KMS-11 (cell line): ENCODE measurements around the gene FUT6.

Experiments
- H2AFZ ChIP-seq: fragments of 200-600 bp; sonication (generic); 2 replicates; pipeline ENCODE4 v1.6.1; 2016; ENCODE audit warnings: antibody characterized with exemption, mixed run types, low read depth
- H3K27ac ChIP-seq: fragments of 200-600 bp; sonication (generic); 2 replicates; pipeline ENCODE4 v1.6.1; 2016; ENCODE audit warnings: mild to moderate bottlenecking, mixed run types
- H3K27me3 ChIP-seq: fragments of 200-600 bp; sonication (generic); 2 replicates; pipeline ENCODE4 v1.6.1; 2017; ENCODE audit warnings: mild to moderate bottlenecking, low read depth, mixed run types, moderate library complexity; ENCODE audit not compliant: insufficient read depth
- H3K36me3 ChIP-seq: fragments of 200-600 bp; sonication (generic); 2 replicates; pipeline ENCODE4 v1.6.1; 2017; ENCODE audit warnings: mild to moderate bottlenecking, mixed run types; ENCODE audit not compliant: insufficient read depth
- H3K4me1 ChIP-seq: fragments of 200-600 bp; sonication (generic); 2 replicates; pipeline ENCODE4 v1.6.1; 2016; ENCODE audit warnings: mild to moderate bottlenecking, low read depth, mixed run types; ENCODE audit not compliant: poor library complexity, severe bottlenecking
- H3K4me2 ChIP-seq: fragments of 200-600 bp; sonication (generic); 2 replicates; pipeline ENCODE4 v1.7.0; 2016; ENCODE audit warnings: mild to moderate bottlenecking, mixed run types
- H3K4me3 ChIP-seq: fragments of 200-600 bp; sonication (generic); IDR thresholded peaks from 2 replicates; pipeline ENCODE4 v1.6.1; 2017; ENCODE audit warnings: low read depth, low read length, mixed read lengths; ENCODE audit not compliant: insufficient read depth
- H3K79me2 ChIP-seq: fragments of 200-600 bp; sonication (generic); 2 replicates; pipeline ENCODE4 v1.6.1; 2016; ENCODE audit warnings: low read depth, mixed run types; ENCODE audit not compliant: insufficient read depth
- H3K9ac ChIP-seq: fragments of 200-600 bp; sonication (generic); 2 replicates; pipeline ENCODE4 v1.6.1; 2016; ENCODE audit warnings: mild to moderate bottlenecking, mixed run types
- H4K20me1 ChIP-seq: fragments of 200-600 bp; sonication (generic); 2 replicates; pipeline ENCODE4 v1.6.1; 2016; ENCODE audit warnings: mild to moderate bottlenecking, mixed run types; ENCODE audit not compliant: insufficient read depth
- TF ChIP-seq, protein P1 (sequence below): fragments of 200-600 bp; sonication (generic); conservative IDR thresholded peaks from 2 replicates; pipeline ENCODE4 v1.6.1; 2017; ENCODE audit warnings: low read depth, mild to moderate bottlenecking, antibody characterized with exemption, low read length, moderate library complexity, mixed read lengths

Gene FUT6

DNA sequence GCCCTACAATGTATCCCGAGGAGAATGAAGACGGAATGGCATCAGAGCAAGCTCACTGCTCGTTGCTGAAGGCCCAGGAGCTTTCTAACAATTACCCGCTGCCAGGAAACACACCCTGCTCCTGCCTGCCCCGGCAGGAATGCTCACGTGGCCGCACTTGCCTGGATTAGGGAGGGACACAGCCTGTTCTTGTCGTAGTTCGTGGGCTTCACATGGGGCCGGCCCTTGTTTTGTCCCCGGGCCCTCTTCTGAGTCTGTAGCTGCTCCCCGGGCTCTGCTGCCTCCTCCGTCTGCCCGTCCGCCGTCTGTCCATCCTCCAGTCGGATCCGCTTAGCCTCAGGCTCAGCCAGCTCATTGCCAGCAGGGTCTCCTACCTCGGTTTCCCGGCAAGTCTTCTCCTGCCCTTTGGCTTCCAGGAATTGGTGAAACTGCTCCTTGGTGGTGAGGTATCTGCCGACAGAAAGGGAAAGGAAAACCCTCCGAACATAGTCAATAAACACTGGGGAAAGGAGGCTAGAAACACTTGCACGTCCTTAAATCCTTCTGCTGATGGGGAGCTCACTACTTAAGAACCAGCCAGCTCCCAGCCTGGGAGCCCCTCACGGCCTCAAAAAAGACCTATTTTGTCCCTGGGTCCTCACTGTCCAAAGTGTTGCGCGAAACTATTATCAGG, 49.5 kb downstream of the FUT6 start:
- Histone ChIP-seq H3K79me2 (no peaks in the 10 kb centered on the region), H2AFZ (no peak overlapping the region; the same call in 1 of the 2 replicates), H3K9ac (no peak overlapping the region; the same call in 1 of the 2 replicates), H3K27me3 (no peaks in the 10 kb centered on the region), H3K4me3 (no peak overlapping the region), H3K4me2 (peak overlapping the region; percentile 71), H4K20me1 (no peaks in the 10 kb centered on the region), H3K27ac (no peak overlapping the region; the same call in 1 of the 2 replicates), H3K36me3 (0 out of 2 replicates have a peak, but pooled peaks cover 4% of the 10 kb centered on the region), H3K4me1 (peaks cover 5% of the 10 kb centered on the region)
- TF ChIP-seq, protein P1, sequence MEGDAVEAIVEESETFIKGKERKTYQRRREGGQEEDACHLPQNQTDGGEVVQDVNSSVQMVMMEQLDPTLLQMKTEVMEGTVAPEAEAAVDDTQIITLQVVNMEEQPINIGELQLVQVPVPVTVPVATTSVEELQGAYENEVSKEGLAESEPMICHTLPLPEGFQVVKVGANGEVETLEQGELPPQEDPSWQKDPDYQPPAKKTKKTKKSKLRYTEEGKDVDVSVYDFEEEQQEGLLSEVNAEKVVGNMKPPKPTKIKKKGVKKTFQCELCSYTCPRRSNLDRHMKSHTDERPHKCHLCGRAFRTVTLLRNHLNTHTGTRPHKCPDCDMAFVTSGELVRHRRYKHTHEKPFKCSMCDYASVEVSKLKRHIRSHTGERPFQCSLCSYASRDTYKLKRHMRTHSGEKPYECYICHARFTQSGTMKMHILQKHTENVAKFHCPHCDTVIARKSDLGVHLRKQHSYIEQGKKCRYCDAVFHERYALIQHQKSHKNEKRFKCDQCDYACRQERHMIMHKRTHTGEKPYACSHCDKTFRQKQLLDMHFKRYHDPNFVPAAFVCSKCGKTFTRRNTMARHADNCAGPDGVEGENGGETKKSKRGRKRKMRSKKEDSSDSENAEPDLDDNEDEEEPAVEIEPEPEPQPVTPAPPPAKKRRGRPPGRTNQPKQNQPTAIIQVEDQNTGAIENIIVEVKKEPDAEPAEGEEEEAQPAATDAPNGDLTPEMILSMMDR: no peak

DNA sequence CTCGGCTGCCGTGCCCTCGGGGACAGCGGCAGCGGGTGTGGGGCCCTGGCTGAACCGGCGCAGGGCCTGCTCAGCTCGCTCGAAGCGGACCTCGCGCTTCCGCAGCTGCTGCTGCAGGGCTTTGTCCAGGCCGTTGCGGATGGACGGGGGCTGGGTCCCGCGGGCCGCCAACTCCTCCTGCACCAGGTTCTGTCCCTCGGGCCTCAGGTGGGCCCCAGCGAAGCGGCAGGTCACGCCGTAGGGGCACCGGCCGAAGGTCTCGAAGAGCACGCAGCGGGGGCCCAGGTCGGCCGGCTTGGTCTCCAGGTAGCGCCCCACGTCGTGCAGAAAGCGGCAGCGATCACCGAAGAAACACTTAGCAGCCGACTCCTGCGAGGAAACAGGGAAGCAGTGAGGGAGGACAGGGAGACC, 50.1 kb downstream of the FUT6 start:
- no peak overlapping the region for H3K4me2 ChIP-seq
- H2AFZ ChIP-seq: no peak overlapping the region
- no peak overlapping the region for H3K4me3 ChIP-seq
- no peak overlapping the region for H3K27ac ChIP-seq
- no peak overlapping the region for H3K9ac ChIP-seq
- H3K36me3 ChIP-seq: 0 out of 2 replicates have a peak, but pooled peaks cover 4% of the 10 kb centered on the region
- H4K20me1 ChIP-seq: no peaks in the 10 kb centered on the region
- H3K79me2 ChIP-seq: no peaks in the 10 kb centered on the region
- no peaks in the 10 kb centered on the region for H3K27me3 ChIP-seq
- TF ChIP-seq, protein P1: no peak
- peaks cover 5% of the 10 kb centered on the region for H3K4me1 ChIP-seq

DNA sequence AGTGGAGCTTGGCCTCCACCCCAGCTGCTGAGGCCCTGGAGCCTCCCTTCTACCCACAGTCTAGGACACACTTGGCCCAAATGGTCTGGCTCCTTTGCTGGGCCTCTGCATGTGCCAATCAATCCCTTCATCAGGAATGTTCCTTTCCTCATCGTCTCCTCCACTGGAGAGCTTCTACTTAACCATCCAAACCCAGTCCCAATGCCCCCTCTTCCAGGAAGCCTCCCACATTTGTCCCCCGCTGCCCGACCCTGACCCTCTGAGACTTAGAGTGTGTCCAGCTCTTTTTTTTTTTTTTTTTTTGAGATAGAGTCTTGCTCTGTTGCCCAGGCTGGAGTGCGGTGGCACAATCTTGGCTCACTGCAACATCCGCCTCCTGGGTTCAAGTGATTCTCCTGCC, 51.1 kb downstream of the FUT6 start:
- H3K27ac ChIP-seq: no peak overlapping the region
- no peak overlapping the region for H3K4me2 ChIP-seq
- no peak overlapping the region for H3K4me3 ChIP-seq
- H2AFZ ChIP-seq: no peak overlapping the region
- H3K36me3 ChIP-seq: 0 out of 2 replicates have a peak, but pooled peaks cover 4% of the 10 kb centered on the region
- no peak overlapping the region for H3K9ac ChIP-seq
- TF ChIP-seq, protein P1: no peak
- H4K20me1 ChIP-seq: no peaks in the 10 kb centered on the region
- H3K79me2 ChIP-seq: no peaks in the 10 kb centered on the region
- peaks cover 5% of the 10 kb centered on the region for H3K4me1 ChIP-seq
- H3K27me3 ChIP-seq: no peaks in the 10 kb centered on the region

DNA sequence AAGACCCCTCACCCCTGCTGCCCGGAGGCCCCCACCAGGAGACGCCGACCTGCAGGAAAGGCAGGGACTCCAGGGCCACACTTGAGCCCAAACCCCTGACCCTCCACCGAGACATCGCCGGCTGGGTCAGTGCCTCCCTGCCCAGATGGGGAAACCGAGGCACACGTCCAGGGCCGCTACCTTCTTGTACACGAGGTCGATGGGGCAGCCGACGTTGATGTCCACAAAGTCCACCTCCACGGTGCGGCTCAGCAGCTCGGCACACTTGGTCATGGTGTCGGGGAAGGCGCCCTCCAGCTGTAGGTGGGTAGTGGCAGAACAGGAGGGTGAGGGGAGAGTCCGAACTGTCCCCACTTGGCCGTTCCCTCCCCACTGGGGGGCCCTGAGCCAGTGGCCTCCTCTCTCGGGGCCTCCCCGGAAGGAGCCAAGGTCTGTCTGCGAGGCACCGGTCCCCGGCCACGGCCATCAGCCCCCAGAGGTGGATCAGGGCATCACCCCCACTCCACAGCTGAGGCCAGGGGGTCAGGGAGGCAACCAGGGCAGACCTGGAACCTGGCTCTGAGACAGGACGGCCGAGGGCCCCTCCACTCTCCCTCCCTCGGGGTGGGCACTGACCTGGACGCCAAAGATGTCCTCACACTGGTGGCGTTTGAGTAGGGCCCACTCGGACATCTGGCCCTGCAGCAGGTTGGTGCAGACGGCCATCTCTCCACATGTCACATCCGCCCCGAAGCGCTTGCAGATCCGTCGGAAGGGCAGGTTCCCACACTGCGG, 51.9 kb downstream of the FUT6 start:
- no peak overlapping the region for H3K9ac ChIP-seq
- no peak overlapping the region for H2AFZ ChIP-seq
- TF ChIP-seq, protein P1: no peak
- H3K36me3 ChIP-seq: 0 out of 2 replicates have a peak, but pooled peaks cover 4% of the 10 kb centered on the region
- H3K27ac ChIP-seq: no peak overlapping the region
- no peak overlapping the region for H3K4me2 ChIP-seq
- H3K4me1 ChIP-seq: peaks cover 5% of the 10 kb centered on the region
- no peaks in the 10 kb centered on the region for H4K20me1 ChIP-seq
- H3K79me2 ChIP-seq: no peaks in the 10 kb centered on the region
- no peaks in the 10 kb centered on the region for H3K27me3 ChIP-seq
- H3K4me3 ChIP-seq: no peak overlapping the region
